ENCODE measurements around the gene ZNF407. TPM values are rescaled to one million over a fixed set of nuclear protein-coding genes. Genes with fewer than 3 reads are reported as not detected.

Gene ZNF407
- total RNA-seq, 1 donor from 2014 or later, result 26.7 TPM

DNA sequence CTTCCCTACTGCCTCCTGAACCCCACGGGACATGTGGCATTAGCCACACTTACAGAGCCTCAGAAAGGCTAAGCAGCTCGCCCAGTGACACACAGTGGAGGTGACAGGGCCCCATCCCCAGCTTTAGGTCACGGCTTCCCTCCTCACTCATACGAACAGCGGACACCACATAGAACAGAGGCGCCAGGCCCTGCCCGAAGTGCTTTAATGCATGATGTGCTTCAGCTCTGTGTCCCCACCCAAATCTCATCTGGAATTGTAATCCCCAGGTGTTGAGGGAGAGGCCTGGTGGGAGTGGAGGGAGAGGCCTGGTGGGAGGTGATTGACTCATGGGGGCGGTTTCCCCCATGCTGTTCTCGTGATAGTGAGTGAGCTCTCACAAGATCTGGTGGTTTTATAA lies 476.0 kb downstream of the ZNF407 start:
- peaks cover 14% of the 10 kb centered on the region for H3K9me3 Mint-ChIP-seq
- DNase-seq (no peak), ATAC-seq (ENCODE audit: low read depth) (no peak)
- TF ChIP-seq CTCF (IDR thresholded peaks at IDR 0.05), result no peak
- no peaks in the 10 kb centered on the region for H3K27me3 Mint-ChIP-seq
- H3K36me3 Mint-ChIP-seq (ENCODE audit: low read depth), result no peaks in the 10 kb centered on the region
- peaks cover 26% of the 10 kb centered on the region for H3K4me1 Mint-ChIP-seq
- POLR2A ChIA-PET, result no interaction called here
- H3K27ac Mint-ChIP-seq, result no peak overlapping the region
- intact Hi-C loops (cut with micrococcal nuclease), result loop anchor here (5.0 kb wide), 2 partner anchors 99 to 1749 kb away; partner anchors contain the start of gene ZNF236
- CTCF ChIA-PET, result no interaction called here
- no peak overlapping the region for H3K4me3 Mint-ChIP-seq

DNA sequence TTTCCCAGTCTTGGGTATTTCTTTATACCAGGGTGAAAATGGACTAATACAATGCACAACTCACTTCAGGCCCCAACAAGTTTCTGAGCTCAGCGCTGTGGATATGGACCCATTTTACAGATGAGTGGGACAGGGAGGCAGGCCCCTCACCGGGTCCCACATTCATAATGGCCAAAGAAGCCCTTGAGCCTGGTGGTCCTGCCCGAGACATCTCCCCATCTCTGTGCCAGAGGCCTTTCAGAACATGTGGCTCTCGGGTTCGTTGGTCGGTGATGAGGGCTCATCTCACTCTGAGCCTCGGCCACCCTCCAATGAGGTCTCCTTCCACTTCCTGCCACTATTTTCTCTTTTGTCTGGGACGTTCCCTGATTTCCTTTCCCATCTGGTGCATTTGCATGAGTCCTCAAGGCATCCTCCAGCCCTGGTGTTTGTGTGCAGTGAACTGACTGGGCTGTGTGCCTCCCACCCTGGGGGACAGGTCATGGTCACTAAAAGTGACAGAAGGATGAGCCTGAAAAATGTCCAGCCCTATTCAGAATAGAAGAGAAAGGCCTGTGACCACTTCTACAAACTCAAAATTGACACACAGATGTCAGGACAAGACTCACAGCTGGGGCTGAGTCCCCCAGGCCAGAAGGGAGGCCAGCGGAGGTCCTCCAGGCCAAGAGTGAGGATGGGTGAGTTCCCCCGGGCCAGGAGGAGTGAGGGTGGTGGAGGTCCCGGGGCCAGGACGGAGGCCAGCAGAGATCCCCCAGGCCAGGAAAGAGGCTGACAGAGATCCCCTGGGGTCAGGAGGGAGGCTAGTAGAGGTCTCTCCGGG lies 476.7 kb downstream of the ZNF407 start:
- Mint-ChIP-seq H3K27ac (no peak overlapping the region), H3K9me3 (peaks cover 14% of the 10 kb centered on the region), H3K4me1 (peaks cover 23% of the 10 kb centered on the region), H3K4me3 (no peak overlapping the region), H3K27me3 (no peaks in the 10 kb centered on the region), H3K36me3 (ENCODE audit: low read depth) (no peaks in the 10 kb centered on the region)
- DNase-seq (no peak), ATAC-seq (ENCODE audit: low read depth) (no peak)
- intact Hi-C loops (cut with micrococcal nuclease), result loop anchor here (5.0 kb wide), 2 partner anchors 98 to 1748 kb away; partner anchors contain the start of gene ZNF236
- TF ChIP-seq CTCF (IDR thresholded peaks at IDR 0.05), result no peak
- POLR2A ChIA-PET, result no interaction called here
- CTCF ChIA-PET, result no interaction called here

- Mint-ChIP-seq H3K4me3 (no peak overlapping the region), H3K36me3 (ENCODE audit: low read depth) (no peaks in the 10 kb centered on the region), H3K9me3 (peaks cover 14% of the 10 kb centered on the region), H3K27ac (no peak overlapping the region), H3K4me1 (peaks cover 17% of the 10 kb centered on the region), H3K27me3 (no peaks in the 10 kb centered on the region)
- TF ChIP-seq CTCF (IDR thresholded peaks at IDR 0.05), result no peak
- no peak for DNase-seq
- intact Hi-C loops (cut with micrococcal nuclease), result no loop called here
- POLR2A ChIA-PET, result no interaction called here
- no peak for ATAC-seq (ENCODE audit: low read depth)
- CTCF ChIA-PET, result no interaction called here
These were observed 477.3 kb downstream of the ZNF407 start for GRCh38 chr18:75075016-75075305.

DNA sequence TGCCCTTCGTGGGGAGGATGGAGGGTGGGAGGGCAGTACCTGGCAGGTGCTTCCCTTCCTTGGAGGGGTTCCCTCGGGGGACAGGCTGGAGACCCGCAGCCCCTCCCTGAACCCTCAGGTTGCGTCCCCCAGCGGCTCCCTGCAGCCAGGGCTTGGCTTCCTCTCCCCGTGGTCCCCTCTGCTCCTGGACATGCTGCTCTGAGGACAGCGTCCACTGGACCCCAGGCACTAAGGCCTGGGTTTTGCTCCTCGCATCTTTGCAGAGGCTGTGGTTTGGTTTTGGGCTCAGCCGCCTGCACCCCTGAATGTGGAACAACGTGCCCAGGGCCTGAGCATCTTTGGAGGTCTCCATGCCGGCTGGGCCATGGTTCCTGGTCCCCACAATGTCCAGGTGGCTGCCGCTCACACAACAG lies 477.8 kb downstream of the ZNF407 start:
- ChIA-PET CTCF (no interaction called here), POLR2A (no interaction called here)
- H3K27me3 Mint-ChIP-seq, result no peaks in the 10 kb centered on the region
- intact Hi-C loops (cut with micrococcal nuclease), result no loop called here
- DNase-seq (no peak), ATAC-seq (ENCODE audit: low read depth) (no peak)
- no peak for TF ChIP-seq CTCF (IDR thresholded peaks at IDR 0.05)
- H3K9me3 Mint-ChIP-seq, result peaks cover 14% of the 10 kb centered on the region
- H3K4me1 Mint-ChIP-seq, result peaks cover 12% of the 10 kb centered on the region
- no peak overlapping the region for H3K4me3 Mint-ChIP-seq
- H3K27ac Mint-ChIP-seq, result no peak overlapping the region
- no peaks in the 10 kb centered on the region for H3K36me3 Mint-ChIP-seq (ENCODE audit: low read depth)

GRCh38 chr18:75076286-75076685 lies 478.6 kb downstream of the ZNF407 start:
- no peak for TF ChIP-seq CTCF (IDR thresholded peaks at IDR 0.05)
- POLR2A ChIA-PET, result no interaction called here
- Mint-ChIP-seq H3K4me1 (peaks cover 4% of the 10 kb centered on the region), H3K9me3 (peaks cover 14% of the 10 kb centered on the region), H3K4me3 (no peak overlapping the region), H3K36me3 (ENCODE audit: low read depth) (no peaks in the 10 kb centered on the region), H3K27ac (no peak overlapping the region), H3K27me3 (no peaks in the 10 kb centered on the region)
- CTCF ChIA-PET, result no interaction called here
- intact Hi-C loops (cut with micrococcal nuclease), result no loop called here
- DNase-seq (no peak), ATAC-seq (ENCODE audit: low read depth) (no peak)
